Activated B cell treated with CpG ODN at 0.5 μM for 24 hours (primary cell): ENCODE measurements around the gene MESD. TPM values are rescaled to one million over a fixed set of nuclear protein-coding genes. Genes with fewer than 3 reads are reported as not detected.

Experiments used
- ATAC-seq: fragments of 200-7000 bp; cut with Tn5 transposase; one replicate; pipeline ENCODE4 v1.10.0; 2021; ENCODE audit warnings: low read depth, mild to moderate bottlenecking, moderate library complexity
- CTCF ChIA-PET: fragments of 350-600 bp; sonication (Branson Sonifier 250); formaldehyde crosslinking; loops from one replicate; lab custom pipeline; 2021; ENCODE audit warnings: antibody characterized with exemption; lab: Charles Lee
- POLR2A ChIA-PET: fragments of 350-600 bp; sonication (Branson Sonifier 250); formaldehyde crosslinking; loops from one replicate; lab custom pipeline; 2021; ENCODE audit warnings: antibody characterized with exemption; lab: Charles Lee
- DNase-seq: peaks from one replicate; pipeline ENCODE4 v3.0.0; 2022
- H3K27ac Mint-ChIP-seq: one replicate; pipeline ENCODE4 v1.8.0; 2020; ENCODE audit warnings: mixed read lengths
- H3K27me3 Mint-ChIP-seq: one replicate; pipeline ENCODE4 v1.8.0; 2021; ENCODE audit warnings: mixed read lengths
- H3K36me3 Mint-ChIP-seq: one replicate; pipeline ENCODE4 v1.8.0; 2021; ENCODE audit warnings: low read depth, mixed read lengths
- H3K4me1 Mint-ChIP-seq: one replicate; pipeline ENCODE4 v1.8.0; 2021; ENCODE audit warnings: mixed read lengths
- H3K4me3 Mint-ChIP-seq: one replicate; pipeline ENCODE4 v1.8.0; 2020; ENCODE audit warnings: mild to moderate bottlenecking, mixed read lengths
- H3K9me3 Mint-ChIP-seq: one replicate; pipeline ENCODE4 v1.8.0; 2020; ENCODE audit warnings: mixed read lengths
- CTCF ChIP-seq: fragments of 200-600 bp; IDR thresholded peaks from one replicate; pipeline ENCODE4 v1.8.0; 2022; ENCODE audit warnings: antibody characterized with exemption, mild to moderate bottlenecking
- intact Hi-C: fragments of 100-400 bp; cut with micrococcal nuclease; formaldehyde crosslinking; loops from one replicate; pipeline ENCODE4 v1.15.1; 2024
- total RNA-seq: library from RNA; stranded (reverse); gene quantifications from 2 replicates; pipeline ENCODE4 v1.2.3, GENCODE V29; 2022

MESD gene
- total RNA-seq, 1 donor from 2014 or later: 23.8 TPM

DNA sequence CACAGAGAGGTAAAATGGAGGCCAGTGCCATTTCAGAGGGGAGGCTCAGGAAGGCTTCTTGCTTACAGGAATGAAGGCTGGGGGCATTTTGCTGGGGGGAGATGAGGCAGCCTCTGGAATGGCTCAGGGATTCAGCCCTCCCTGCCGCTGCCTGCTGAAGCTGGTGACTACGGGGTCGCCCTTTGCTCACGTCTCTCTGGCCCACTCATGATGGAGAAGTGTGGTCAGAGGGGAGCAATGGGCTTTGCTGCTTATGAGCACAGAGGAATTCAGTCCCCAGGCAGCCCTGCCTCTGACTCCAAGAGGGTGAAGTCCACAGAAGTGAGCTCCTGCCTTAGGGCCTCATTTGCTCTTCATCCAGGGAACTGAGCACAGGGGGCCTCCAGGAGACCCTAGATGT is 39.9 kb downstream of the MESD start:
- ATAC-seq (no peak), DNase-seq (no peak)
- intact Hi-C loops: no loop called here
- ChIA-PET POLR2A (no interaction called here), CTCF (no interaction called here)
- Mint-ChIP-seq H3K27me3 (no peaks in the 10 kb centered on the region), H3K36me3 (peaks cover 62% of the 10 kb centered on the region), H3K27ac (no peak overlapping the region), H3K9me3 (no peaks in the 10 kb centered on the region), H3K4me3 (no peak overlapping the region), H3K4me1 (peaks cover 13% of the 10 kb centered on the region)
- no peak for TF ChIP-seq CTCF

DNA sequence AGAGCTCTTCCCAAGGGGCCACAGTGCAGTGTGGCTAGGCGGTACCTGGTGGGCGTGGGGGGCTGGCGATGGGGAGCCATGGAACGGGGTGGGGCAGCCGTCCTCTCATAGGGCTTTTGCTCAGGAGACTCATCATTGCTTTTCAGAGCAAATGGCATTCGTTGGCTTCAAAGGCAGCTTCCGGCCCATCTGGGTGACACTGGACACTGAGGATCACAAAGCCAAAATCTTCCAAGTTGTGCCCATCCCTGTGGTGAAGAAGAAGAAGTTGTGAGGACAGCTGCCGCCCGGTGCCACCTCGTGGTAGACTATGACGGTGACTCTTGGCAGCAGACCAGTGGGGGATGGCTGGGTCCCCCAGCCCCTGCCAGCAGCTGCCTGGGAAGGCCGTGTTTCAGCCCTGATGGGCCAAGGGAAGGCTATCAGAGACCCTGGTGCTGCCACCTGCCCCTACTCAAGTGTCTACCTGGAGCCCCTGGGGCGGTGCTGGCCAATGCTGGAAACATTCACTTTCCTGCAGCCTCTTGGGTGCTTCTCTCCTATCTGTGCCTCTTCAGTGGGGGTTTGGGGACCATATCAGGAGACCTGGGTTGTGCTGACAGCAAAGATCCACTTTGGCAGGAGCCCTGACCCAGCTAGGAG is 40.8 kb downstream of the MESD start:
- Mint-ChIP-seq H3K4me1 (peaks cover 13% of the 10 kb centered on the region), H3K27ac (no peak overlapping the region), H3K9me3 (no peaks in the 10 kb centered on the region), H3K36me3 (peaks cover 68% of the 10 kb centered on the region), H3K4me3 (no peak overlapping the region), H3K27me3 (no peaks in the 10 kb centered on the region)
- ChIA-PET CTCF (no interaction called here), POLR2A (no interaction called here)
- ATAC-seq: no peak
- intact Hi-C loops: no loop called here
- DNase-seq: no peak
- TF ChIP-seq CTCF: no peak

- ChIA-PET CTCF (interaction anchor here (1.6 kb wide), 1 partner anchor 23 kb away, joined by 4 read pairs; no protein-coding TSS in a partner anchor), POLR2A (no interaction called here)
- no peak overlapping the region for H3K27ac Mint-ChIP-seq
- ATAC-seq (no peak), DNase-seq (no peak)
- H3K4me3 Mint-ChIP-seq: no peak overlapping the region
- H3K4me1 Mint-ChIP-seq: peaks cover 13% of the 10 kb centered on the region
- intact Hi-C loops: no loop called here
- H3K9me3 Mint-ChIP-seq: no peaks in the 10 kb centered on the region
- H3K36me3 Mint-ChIP-seq: peaks cover 78% of the 10 kb centered on the region
- no peak for TF ChIP-seq CTCF
- H3K27me3 Mint-ChIP-seq: no peaks in the 10 kb centered on the region
Observed at GRCh38 chr15:80946576-80946975, 43.0 kb downstream of the MESD start.

DNA sequence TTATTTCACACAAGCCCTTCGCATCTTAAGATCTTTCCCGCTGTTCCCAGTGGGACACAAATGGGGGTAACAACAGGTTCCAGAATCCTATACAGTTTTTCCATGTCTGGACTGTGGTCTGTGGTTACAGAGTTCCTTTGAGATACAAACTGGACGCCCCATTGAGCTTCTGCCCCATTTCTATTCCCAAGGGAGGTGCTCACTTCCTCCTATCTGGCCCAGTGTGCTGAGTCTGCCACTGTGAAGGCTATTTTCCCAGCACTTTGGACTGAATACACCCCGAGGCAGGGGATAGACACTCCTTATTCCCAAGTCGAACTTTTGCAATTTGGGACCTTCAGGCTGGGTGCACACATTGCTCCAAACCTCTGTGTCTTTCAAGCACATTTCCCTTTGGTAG is 44.0 kb downstream of the MESD start:
- Mint-ChIP-seq H3K36me3 (peaks cover 78% of the 10 kb centered on the region), H3K9me3 (no peaks in the 10 kb centered on the region), H3K27ac (no peak overlapping the region), H3K4me1 (peaks cover 13% of the 10 kb centered on the region), H3K27me3 (no peaks in the 10 kb centered on the region), H3K4me3 (no peak overlapping the region)
- ChIA-PET CTCF (interaction anchor here (1.6 kb wide), 1 partner anchor 24 kb away, joined by 4 read pairs; no protein-coding TSS in a partner anchor), POLR2A (no interaction called here)
- no peak for TF ChIP-seq CTCF
- peak; percentile 86 for ATAC-seq
- no peak for DNase-seq
- intact Hi-C loops: no loop called here

- H3K9me3 Mint-ChIP-seq: no peaks in the 10 kb centered on the region
Observed at GRCh38 chr15:80944818-80945217, 44.8 kb downstream of the MESD start.

More at GRCh38 chr15:80944818-80945217, 44.8 kb downstream of the MESD start:
- ChIA-PET POLR2A (no interaction called here), CTCF (no interaction called here)
- no peak for TF ChIP-seq CTCF
- intact Hi-C loops: no loop called here
- H3K36me3 Mint-ChIP-seq: peaks cover 70% of the 10 kb centered on the region
- no peak for DNase-seq
- H3K27me3 Mint-ChIP-seq: no peaks in the 10 kb centered on the region
- no peak overlapping the region for H3K4me3 Mint-ChIP-seq
- no peak for ATAC-seq
- H3K4me1 Mint-ChIP-seq: peaks cover 13% of the 10 kb centered on the region
- no peak overlapping the region for H3K27ac Mint-ChIP-seq
